DMS153 treated with DMSO at 0.1 percent for 48 hours (cell line): ENCODE measurements around the gene COL27A1.
"Not testable (repeated sequence)": the region's sequence is repeated elsewhere in the genome, so short reads cannot be mapped to it uniquely, and the experiment has no call there.

ENCODE experiments used
- DNase-seq: peaks from one replicate; lab custom pipeline; 2025; ENCODE audit not compliant: unreplicated experiment; lab: John Stamatoyannopoulos, UW

COL27A1 gene

GRCh38 chr9:114180696-114181606 lies 25.6 kb downstream of the COL27A1 start:
- no peak for DNase-seq

DNA sequence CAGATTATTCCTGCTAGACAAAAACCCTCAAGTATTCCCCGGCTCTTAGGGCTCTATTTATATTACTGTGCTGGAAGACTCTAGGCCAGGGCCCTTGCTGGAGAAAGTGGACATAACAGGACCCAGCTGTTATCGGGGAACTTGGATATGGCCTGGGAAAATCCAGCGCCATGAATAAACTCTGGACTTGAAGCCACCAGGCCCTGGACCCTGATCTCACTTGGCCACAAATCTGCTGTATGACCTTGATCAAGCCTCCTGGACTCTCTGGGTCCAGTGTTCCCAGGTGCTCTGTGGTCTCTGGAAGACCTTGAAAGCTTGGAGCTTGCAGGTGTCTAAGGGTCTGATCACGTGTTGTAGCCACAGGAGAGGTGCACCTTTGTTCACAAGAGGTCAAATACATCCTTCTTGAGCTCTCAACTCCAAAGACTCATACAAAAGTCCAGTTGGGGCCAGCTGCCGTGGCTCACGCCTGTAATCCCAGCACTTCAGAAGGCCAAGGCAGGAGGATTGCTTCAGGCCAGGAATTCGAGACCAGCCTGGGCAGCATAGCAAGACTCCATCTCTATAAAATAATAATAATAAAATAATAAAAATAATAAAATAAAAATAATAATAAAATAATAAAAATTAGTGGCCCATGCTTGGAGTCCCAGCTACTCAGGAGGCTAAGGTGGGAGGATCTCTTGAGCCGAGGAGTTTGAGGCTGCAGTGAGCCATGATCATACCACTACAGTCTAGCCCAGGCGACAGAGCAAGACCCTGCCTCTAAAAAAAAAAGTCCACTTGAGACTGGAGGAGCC lies 26.5 kb downstream of the COL27A1 start:
- DNase-seq = no peak

GRCh38 chr9:114183006-114183405 lies 27.7 kb downstream of the COL27A1 start:
- DNase-seq = no peak

GRCh38 chr9:114184071-114184470 lies 28.7 kb downstream of the COL27A1 start:
- no peak for DNase-seq

GRCh38 chr9:114184866-114185265 lies 29.5 kb downstream of the COL27A1 start:
- DNase-seq = no peak

GRCh38 chr9:114185570-114186490 lies 30.5 kb downstream of the COL27A1 start:
- no peak for DNase-seq

- DNase-seq = no peak
Measured at GRCh38 chr9:114186605-114187289, 31.4 kb downstream of the COL27A1 start.

DNA sequence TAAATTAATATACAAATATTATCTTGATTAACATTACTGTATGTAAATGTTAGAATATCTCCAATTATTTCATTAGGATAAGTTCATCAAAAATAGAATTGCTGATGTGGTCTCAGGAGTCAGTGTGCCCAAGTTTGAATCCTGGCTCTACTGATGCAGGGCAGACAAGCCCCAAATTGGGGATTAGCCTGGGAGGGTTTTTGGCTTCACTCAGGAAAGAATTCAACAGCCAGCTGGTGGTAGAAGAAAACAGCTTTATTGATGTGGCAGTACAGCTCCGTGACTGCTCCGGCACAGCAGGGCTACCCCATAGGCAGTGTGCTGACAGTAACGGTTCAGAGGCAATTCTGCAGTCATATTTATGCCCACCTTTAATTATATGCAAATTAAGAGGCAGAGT lies 32.5 kb downstream of the COL27A1 start:
- no peak for DNase-seq

GRCh38 chr9:114189823-114190562 lies 34.7 kb downstream of the COL27A1 start:
- no peak for DNase-seq

DNA sequence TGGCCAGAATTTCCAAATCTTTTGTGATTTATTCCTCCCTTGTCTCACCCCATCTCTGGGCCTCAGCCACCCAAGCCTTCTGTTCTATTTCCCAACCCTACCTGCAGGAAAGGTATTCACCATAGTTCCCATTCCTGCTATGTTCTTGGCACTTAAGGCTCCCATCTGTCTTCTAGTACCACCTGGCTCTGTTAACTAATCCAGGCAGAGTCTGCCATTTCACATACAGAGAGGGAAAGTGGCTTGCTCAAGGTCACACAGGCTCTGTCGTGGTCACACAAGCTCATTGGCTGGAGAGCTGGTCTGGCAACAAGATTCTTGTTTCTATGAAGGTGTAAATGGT lies 35.2 kb downstream of the COL27A1 start:
- DNase-seq = no peak

GRCh38 chr9:114191402-114191801 lies 36.1 kb downstream of the COL27A1 start:
- DNase-seq = not testable (repeated sequence)

DNA sequence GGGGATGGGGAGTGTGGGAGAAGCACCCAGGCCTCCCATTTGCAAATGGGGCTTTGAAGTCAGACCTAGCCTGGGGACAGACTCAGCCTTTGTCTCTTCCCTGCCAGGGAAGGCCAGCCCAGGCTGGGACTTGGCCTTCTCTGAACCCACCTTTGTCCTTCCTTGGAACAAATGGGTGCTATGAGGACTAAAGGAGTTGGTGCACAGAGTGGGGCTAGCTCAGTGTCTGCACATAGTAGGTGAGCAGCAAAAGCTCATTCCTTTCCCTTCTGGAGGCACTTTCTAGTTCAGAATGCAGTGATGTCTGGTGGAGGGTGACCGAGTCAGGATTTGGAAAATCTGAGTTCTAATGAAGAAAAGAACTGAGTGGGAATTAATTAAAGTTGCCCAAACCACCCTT lies 37.2 kb downstream of the COL27A1 start:
- DNase-seq = no peak

GRCh38 chr9:114193090-114193489 lies 37.8 kb downstream of the COL27A1 start:
- DNase-seq = no peak

- DNase-seq = no peak
Measured at GRCh38 chr9:114196117-114196516, 40.8 kb downstream of the COL27A1 start.

DNA sequence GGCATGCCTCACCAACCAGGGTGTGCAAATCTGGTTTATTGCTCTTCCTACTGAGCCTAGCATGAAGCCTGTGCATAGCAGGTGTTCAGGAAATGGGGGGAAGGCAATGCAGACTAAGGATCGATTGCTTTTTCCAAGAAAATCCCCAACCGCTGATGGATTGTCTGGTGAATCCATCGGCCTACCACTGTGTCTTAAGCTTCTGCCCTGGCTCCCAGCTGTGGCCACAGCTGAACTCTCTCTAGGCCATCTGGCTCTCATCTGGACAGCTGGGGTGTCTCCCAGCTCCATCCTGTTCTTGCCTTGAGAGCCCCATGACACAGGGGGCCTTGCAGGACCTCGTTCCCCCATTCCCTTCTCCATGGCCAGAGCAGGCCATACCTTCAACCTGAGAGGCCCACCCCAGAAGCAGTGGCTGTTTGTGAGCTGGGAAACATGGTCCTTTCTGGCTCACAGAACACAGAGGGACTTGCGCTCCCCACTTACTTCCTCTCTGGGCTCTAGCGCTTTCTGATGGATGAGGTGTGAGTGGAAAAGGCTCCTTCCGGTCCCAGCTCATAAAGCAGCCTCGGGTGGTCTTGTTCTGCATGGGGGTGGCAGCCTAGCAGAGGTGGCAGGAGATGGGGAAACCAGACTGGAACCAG lies 41.8 kb downstream of the COL27A1 start:
- DNase-seq = no peak

DNA sequence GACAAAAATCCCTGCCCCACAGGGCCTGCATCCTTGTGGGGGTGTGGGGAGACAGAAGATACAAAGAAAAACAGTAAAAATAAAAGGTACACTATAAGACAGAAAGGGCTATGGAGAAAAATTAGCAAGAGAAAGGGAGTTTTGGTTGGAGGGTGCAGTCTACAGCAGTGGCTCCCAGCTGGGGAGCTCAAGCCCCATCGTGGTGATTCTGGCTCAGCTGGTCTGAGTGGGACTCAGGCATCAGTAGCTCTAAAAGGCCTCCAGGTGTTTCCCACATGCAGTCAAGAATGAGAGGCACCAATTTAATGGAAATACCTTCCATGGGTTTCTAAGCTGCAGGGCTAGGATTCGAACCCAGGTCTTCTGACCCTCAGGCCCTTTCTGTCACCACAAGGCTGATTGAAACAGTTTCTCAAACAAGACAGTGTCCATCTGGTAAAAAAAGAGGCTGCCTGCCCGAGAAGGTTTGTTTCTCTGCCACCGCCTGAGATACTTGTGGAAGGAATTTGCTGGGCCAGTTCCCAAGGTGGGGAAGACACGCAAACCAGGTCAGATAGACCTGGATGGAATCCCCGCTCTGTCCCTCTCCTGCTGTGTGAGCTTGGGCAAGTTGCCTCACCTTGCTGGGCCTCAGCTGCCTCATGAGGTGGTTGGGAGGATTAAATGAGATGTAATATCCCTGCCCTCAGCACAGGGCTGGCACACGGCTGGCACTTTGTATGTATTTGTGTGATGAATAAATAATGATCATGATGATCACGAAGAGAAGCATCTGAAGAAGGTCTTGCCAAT lies 43.1 kb downstream of the COL27A1 start:
- no peak for DNase-seq

- DNase-seq = no peak
Measured at GRCh38 chr9:114200721-114201300, 45.5 kb downstream of the COL27A1 start.

DNA sequence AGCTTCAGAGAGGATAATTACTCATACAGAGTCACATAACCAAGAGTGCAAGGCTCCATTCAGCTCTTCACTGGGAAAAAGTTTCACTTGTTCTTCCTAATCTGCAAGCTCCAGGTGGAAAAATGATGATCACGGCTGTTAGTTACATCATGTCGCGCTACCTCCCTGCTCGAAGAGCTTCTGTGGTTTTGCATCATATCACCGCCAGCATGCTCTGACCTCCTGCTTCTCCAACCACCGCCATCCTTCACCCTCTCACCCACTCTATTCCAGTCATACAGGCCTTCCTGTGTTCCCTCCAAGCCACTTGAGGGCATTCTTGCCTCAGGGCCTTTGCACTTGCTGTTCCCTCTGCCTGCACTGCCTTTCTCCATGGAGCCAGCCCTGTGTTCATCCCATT lies 47.1 kb downstream of the COL27A1 start:
- no peak for DNase-seq
